GM12892 (cell line): ENCODE results near the gene ARIH1.

ENCODE experiments used
- POLR2AphosphoS5 ChIP-seq: IDR thresholded peaks from 2 replicates; pipeline ENCODE4 v1.6.1; 2011; ENCODE audit warnings: low read depth, low read length, control low read depth
- TAF1 ChIP-seq: IDR thresholded peaks from 2 replicates; pipeline ENCODE4 v1.6.1; 2011; ENCODE audit warnings: low read depth, mild to moderate bottlenecking, control low read depth, low read length, borderline replicate concordance

GRCh38 chr15:72507402-72508092 is 33.4 kb downstream of the ARIH1 start:
- TF ChIP-seq POLR2AphosphoS5: no peak
- no peak for TF ChIP-seq TAF1
